SK-N-SH treated with all-trans-retinoic acid at 6 μM for 48 hours (cell line): ENCODE results near the gene ZNF486.
"Not testable (repeated sequence)": the region's sequence is repeated elsewhere in the genome, so short reads cannot be mapped to it uniquely, and the experiment has no call there.

Experiments used
- ATAC-seq: fragments of 200-7000 bp; cut with Tn5 transposase; 3 replicates; pipeline ENCODE4 v1.9.1; 2020; ENCODE audit warnings: mild to moderate bottlenecking, moderate library complexity
- ARNTL ChIP-seq: fragments of 450-650 bp; formaldehyde crosslinking; IDR thresholded peaks from 2 replicates; pipeline ENCODE4 v1.5.0; 2020; ENCODE audit warnings: low read depth, mild to moderate bottlenecking, moderate library complexity, borderline replicate concordance
- CREB5 ChIP-seq: fragments of 250-450 bp; sonication (Bioruptor Pico); IDR thresholded peaks from 2 replicates; pipeline ENCODE4 v1.5.1; 2020; ENCODE audit warnings: low read depth, mild to moderate bottlenecking, moderate library complexity
- CSDC2 ChIP-seq: fragments of 250-450 bp; sonication (Bioruptor Pico); IDR thresholded peaks from 2 replicates; pipeline ENCODE4 v1.5.0; 2020; ENCODE audit warnings: mild to moderate bottlenecking, moderate library complexity
- ESRRG ChIP-seq: fragments of 250-450 bp; sonication (Bioruptor Pico); IDR thresholded peaks from 2 replicates; pipeline ENCODE4 v1.6.1; 2021; ENCODE audit warnings: mild to moderate bottlenecking
- GLIS3 ChIP-seq: fragments of 250-450 bp; sonication (Bioruptor Pico); IDR thresholded peaks from 2 replicates; pipeline ENCODE4 v1.5.0; 2020; ENCODE audit warnings: mild to moderate bottlenecking, moderate library complexity
- ISL1 ChIP-seq: fragments of 250-450 bp; sonication (Bioruptor Pico); IDR thresholded peaks from 2 replicates; pipeline ENCODE4 v2.1.2; 2022; ENCODE audit warnings: mild to moderate bottlenecking, moderate library complexity
- OSR1 ChIP-seq: fragments of 250-450 bp; sonication (Bioruptor Pico); IDR thresholded peaks from 2 replicates; pipeline ENCODE4 v1.8.0; 2022; ENCODE audit warnings: moderate library complexity, mild to moderate bottlenecking, inconsistent platforms
- PATZ1 ChIP-seq: fragments of 250-450 bp; sonication (Bioruptor Pico); IDR thresholded peaks from 2 replicates; pipeline ENCODE4 v1.8.0; 2020; ENCODE audit warnings: mild to moderate bottlenecking, moderate library complexity, borderline replicate concordance
- POU6F1 ChIP-seq: fragments of 250-450 bp; sonication (Bioruptor Pico); IDR thresholded peaks from 2 replicates; pipeline ENCODE4 v1.8.0; 2021; ENCODE audit warnings: low read depth, mild to moderate bottlenecking, moderate library complexity, borderline replicate concordance
- PPARA ChIP-seq: fragments of 250-450 bp; sonication (Bioruptor Pico); IDR thresholded peaks from 2 replicates; pipeline ENCODE4 v1.5.0; 2020; ENCODE audit warnings: mild to moderate bottlenecking, borderline replicate concordance
- RARB ChIP-seq: fragments of 250-450 bp; sonication (Bioruptor Pico); IDR thresholded peaks from 2 replicates; pipeline ENCODE4 v1.8.0; 2021; ENCODE audit warnings: mild to moderate bottlenecking, moderate library complexity
- SNAI2 ChIP-seq: fragments of 250-450 bp; sonication (Bioruptor Pico); IDR thresholded peaks from 2 replicates; pipeline ENCODE4 v1.5.0; 2020; ENCODE audit warnings: mild to moderate bottlenecking, moderate library complexity
- TCF4 ChIP-seq: fragments of 250-450 bp; sonication (Bioruptor Pico); IDR thresholded peaks from 2 replicates; pipeline ENCODE4 v1.8.0; 2021; ENCODE audit warnings: mild to moderate bottlenecking, moderate library complexity, borderline replicate concordance
- TOX ChIP-seq: fragments of 250-450 bp; sonication (Bioruptor Pico); IDR thresholded peaks from 2 replicates; pipeline ENCODE4 v1.8.0; 2021; ENCODE audit warnings: mild to moderate bottlenecking, moderate library complexity, borderline replicate concordance
- TSHZ2 ChIP-seq: fragments of 250-450 bp; sonication (Bioruptor Pico); IDR thresholded peaks from 2 replicates; pipeline ENCODE4 v1.5.0; 2020; ENCODE audit warnings: mild to moderate bottlenecking, moderate library complexity
- ZC3H10 ChIP-seq: fragments of 250-450 bp; sonication (Bioruptor Pico); IDR thresholded peaks from 2 replicates; pipeline ENCODE4 v1.5.1; 2021; ENCODE audit warnings: mild to moderate bottlenecking, moderate library complexity
- ZFP3 ChIP-seq: fragments of 250-450 bp; sonication (Bioruptor Pico); IDR thresholded peaks from 2 replicates; pipeline ENCODE4 v1.5.0; 2020; ENCODE audit warnings: mild to moderate bottlenecking, moderate library complexity
- ZNF565 ChIP-seq: fragments of 450-650 bp; formaldehyde crosslinking; conservative IDR thresholded peaks from 2 replicates; pipeline ENCODE4 v1.5.0; 2020; ENCODE audit warnings: low read depth, mild to moderate bottlenecking, moderate library complexity
- ZNF70 ChIP-seq: fragments of 450-650 bp; formaldehyde crosslinking; IDR thresholded peaks from 2 replicates; pipeline ENCODE4 v1.5.0; 2020; ENCODE audit warnings: mild to moderate bottlenecking, moderate library complexity
- ZNF8 ChIP-seq: fragments of 450-650 bp; formaldehyde crosslinking; IDR thresholded peaks from 2 replicates; pipeline ENCODE4 v1.5.0; 2020; ENCODE audit warnings: mild to moderate bottlenecking, moderate library complexity

Gene ZNF486

GRCh38 chr19:20244356-20244755, 77.3 kb downstream of the ZNF486 start:
- ATAC-seq = no peak

GRCh38 chr19:20245309-20245708, 78.3 kb downstream of the ZNF486 start:
- no peak for TF ChIP-seq TSHZ2
- TF ChIP-seq ARNTL = no peak
- no peak for TF ChIP-seq ZFP3
- TF ChIP-seq ISL1 = no peak
- TF ChIP-seq ZNF565 (CRISPR knock-in tag) = no peak
- TF ChIP-seq TOX = no peak
- no peak for TF ChIP-seq CREB5 (CRISPR knock-in tag)
- no peak for TF ChIP-seq PATZ1 (CRISPR knock-in tag)
- no peak for TF ChIP-seq PPARA (CRISPR knock-in tag)
- no peak for TF ChIP-seq GLIS3
- no peak for TF ChIP-seq OSR1 (CRISPR knock-in tag)
- no peak for TF ChIP-seq ESRRG (CRISPR knock-in tag)
- no peak for TF ChIP-seq ZNF8 (CRISPR knock-in tag)
- no peak for TF ChIP-seq RARB (CRISPR knock-in tag)
- no peak for TF ChIP-seq POU6F1 (CRISPR knock-in tag)
- no peak for TF ChIP-seq ZNF70 (CRISPR knock-in tag)
- TF ChIP-seq TCF4 = no peak
- TF ChIP-seq ZC3H10 (CRISPR knock-in tag) = no peak
- TF ChIP-seq SNAI2 (CRISPR knock-in tag) = no peak
- no peak for TF ChIP-seq CSDC2 (CRISPR knock-in tag)
- no peak for ATAC-seq

More at GRCh38 chr19:20244356-20244755, 77.3 kb downstream of the ZNF486 start:
- TF ChIP-seq POU6F1 (CRISPR knock-in tag) = no peak
- TF ChIP-seq, all 23 proteins: peak for 0

- peak; percentile 56; the same call in 1 of the 3 replicates for ATAC-seq
- TF ChIP-seq POU6F1 (CRISPR knock-in tag) (no peak), ZFP3 (no peak)
Observed at GRCh38 chr19:20247016-20247683, 80.1 kb downstream of the ZNF486 start.

GRCh38 chr19:20248258-20248657, 81.2 kb downstream of the ZNF486 start:
- ATAC-seq = not testable (repeated sequence)
